GM12872 (cell line): ENCODE data around the gene TMEM175.

ENCODE experiments used
- TF ChIP-seq, protein P1 (sequence below): IDR thresholded peaks from 3 replicates; pipeline ENCODE4 v1.5.1; 2011; ENCODE audit warnings: low read depth, mild to moderate bottlenecking, low read length, moderate library complexity; ENCODE audit not compliant: insufficient read depth

TMEM175 gene

DNA sequence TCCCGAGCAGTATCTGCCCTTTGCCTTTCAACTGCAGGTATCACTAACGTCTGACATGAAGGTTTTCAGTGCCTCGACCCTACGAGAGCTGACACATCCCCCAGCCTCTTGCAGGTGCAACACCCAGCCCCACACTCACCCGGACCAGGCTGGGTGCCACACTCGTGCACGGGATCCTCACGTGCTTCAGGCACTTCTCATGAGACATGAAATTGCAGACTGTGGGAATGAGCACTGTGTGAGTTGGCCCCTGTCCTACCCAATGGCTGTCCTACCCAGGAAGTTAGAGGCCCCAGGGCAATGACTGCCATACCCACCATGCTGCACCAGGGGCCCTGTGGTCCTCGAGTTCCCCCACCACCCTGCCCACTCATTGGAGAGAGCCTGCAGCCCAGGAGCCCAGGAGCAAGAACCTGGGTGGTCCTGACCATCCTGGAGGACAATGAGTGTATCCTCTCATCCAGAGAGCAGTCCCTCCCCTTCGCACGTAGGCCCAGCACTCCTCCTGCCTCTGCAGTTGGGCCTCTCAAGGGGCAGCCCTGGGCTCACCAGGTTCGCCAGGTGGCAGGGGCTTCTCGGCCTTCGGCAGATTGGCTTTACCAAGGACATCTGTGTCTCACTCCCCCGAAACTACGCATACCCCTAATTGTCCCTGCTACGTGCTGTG is 38.7 kb downstream of the TMEM175 start:
- TF ChIP-seq, protein P1, sequence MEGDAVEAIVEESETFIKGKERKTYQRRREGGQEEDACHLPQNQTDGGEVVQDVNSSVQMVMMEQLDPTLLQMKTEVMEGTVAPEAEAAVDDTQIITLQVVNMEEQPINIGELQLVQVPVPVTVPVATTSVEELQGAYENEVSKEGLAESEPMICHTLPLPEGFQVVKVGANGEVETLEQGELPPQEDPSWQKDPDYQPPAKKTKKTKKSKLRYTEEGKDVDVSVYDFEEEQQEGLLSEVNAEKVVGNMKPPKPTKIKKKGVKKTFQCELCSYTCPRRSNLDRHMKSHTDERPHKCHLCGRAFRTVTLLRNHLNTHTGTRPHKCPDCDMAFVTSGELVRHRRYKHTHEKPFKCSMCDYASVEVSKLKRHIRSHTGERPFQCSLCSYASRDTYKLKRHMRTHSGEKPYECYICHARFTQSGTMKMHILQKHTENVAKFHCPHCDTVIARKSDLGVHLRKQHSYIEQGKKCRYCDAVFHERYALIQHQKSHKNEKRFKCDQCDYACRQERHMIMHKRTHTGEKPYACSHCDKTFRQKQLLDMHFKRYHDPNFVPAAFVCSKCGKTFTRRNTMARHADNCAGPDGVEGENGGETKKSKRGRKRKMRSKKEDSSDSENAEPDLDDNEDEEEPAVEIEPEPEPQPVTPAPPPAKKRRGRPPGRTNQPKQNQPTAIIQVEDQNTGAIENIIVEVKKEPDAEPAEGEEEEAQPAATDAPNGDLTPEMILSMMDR = no peak

DNA sequence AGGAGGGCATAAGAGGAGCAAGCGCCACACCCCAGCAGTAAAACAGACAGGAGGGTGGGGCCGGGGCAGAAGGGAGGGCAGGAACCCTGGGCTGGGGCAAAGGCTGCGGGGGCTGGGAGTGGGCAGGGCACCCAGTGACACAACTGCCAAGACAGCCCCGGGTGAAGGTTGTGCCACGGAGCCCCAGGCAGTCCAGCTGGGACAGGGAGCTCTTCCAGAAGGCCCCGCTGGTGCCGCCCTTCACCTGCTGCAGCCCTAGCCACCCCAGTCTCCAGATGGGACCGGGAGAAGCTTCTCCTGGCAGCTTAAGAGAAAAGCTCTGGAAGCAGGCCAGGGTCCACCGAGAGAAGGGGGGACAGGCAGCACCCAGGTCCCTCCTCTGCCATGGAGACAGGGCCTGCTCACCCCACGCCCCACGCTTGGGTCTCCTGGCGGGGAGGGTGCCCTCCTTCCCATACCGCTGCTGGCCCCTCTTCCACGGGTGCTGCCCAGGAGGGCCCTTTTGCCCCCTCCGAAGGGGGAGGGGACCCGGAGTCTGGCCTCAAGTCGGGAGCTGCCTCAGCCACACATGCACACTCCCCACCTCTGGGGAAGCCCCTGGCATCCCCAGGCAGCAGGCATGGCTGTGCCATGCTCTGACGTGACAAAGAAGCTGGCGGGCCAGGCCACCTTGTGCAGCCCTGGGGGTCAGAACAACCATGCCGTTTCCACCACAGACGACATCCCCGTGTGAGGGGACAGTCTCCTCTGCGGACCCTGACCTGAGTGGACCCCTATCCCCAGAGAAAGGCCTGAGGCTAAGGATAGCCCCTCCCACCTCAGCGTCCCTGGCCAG is 39.6 kb downstream of the TMEM175 start:
- TF ChIP-seq, protein P1 = no peak

DNA sequence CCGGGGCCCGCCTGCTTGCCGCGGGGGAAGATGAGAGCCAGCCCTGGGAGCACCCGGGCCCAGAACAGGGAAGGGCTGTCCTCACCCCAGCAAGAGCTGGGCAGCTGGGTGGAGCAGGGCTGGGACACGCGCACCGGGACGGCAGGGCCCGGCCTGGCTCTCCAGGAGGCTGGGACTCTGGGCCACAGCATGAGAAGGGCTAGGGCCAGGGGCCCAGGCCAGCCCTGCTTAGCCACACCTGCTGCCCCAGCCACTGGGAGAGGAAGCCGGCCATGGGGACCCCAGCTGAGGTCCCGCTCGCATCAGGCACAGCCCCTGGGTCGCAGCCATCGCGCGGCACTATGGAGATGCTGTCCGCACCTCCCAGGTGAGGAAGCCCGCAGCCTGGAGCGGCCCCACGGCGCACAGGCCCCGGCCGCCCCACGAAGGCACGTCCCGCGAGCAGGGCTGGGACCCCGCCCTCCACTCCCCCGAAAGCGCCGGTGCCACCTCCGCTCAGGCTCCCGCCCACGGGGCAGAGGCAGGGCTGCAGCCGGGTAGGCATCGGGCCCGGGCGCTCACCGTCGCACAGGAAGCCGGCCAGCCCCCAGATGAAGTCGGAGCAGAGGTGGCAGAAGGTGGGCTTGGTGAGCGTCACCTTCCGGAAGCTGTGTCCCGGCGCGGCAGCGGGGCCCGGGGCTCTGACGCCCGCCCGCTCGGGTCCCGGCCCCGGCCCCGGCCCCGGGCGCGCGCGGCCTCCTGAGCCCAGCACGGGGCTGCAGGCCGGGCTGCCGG is 40.6 kb downstream of the TMEM175 start:
- TF ChIP-seq, protein P1 = no peak

DNA sequence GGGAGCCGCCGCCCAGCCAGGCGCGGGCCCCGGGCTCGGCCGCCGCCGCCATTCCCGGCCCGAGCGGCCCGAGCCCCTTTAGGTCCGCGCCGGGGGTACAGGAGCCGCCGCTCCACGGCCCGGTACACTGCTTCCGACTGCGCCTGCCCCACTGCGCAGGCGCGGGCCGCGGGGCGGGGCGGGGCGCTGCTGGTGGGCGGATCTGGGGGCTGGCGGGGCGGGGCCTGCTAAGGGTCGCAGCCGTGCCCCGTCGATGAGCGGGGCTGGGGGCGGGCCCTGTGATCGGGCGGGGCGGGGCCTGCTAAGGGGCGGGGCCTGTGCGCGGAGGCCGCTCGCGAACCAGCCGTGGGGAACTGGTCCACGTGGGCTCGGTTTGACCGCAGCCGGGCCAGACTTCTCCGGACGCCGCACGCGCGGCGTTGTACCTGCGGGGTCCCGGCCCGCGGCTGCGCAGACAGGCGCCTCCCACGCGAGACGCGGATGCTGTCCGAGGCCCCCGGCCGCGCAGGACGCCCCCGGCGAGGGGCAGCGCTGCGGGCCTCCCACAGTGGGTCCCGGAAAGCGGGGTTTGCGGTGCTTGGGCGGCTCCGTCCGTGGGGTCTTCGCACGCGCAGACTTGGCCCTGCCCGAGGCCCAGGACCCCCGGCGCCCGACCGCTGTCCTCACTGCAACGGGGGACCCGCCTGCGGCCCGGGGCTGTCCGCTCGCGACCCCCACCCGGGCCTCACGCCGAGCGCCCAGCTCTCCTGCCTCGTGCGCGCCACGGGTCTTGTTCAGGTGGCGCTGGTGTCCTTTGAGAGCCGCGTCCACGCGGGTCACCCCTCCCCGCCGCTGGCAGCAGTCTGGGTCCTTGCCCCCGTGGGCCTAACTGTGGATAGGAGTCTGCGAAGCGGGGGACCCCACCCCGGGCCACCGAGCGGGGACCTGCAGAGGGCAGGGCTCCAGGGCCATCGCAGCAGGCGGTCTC is 41.5 kb downstream of the TMEM175 start, which contains the start of gene DGKQ:
Gene DGKQ, minus strand, starts transcription at position 139 of the 967 bp plus-strand sequence. Its CDS starts 87 bp downstream, at position 52.
- TF ChIP-seq, protein P1 = no peak

DNA sequence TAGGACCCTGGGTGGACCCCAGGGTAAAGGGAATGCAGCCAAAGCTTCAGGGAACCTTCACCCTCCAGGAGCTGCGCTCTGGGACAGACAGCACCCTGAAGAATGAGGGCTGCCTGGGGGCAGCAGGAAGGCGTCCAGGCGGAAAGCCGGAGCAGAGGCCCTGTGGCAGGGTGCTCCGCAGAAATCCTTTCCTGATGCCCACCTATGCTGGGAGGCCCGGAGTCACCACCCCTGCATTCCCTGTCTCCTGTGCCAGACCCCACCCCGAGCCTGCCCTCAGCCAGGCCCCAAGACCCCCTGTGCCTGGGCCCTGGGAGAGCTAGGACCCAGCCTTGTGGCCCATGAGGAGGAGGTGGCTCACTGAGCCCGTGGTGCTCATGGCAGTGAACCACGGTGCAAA is 42.4 kb downstream of the TMEM175 start:
- TF ChIP-seq, protein P1 = no peak

DNA sequence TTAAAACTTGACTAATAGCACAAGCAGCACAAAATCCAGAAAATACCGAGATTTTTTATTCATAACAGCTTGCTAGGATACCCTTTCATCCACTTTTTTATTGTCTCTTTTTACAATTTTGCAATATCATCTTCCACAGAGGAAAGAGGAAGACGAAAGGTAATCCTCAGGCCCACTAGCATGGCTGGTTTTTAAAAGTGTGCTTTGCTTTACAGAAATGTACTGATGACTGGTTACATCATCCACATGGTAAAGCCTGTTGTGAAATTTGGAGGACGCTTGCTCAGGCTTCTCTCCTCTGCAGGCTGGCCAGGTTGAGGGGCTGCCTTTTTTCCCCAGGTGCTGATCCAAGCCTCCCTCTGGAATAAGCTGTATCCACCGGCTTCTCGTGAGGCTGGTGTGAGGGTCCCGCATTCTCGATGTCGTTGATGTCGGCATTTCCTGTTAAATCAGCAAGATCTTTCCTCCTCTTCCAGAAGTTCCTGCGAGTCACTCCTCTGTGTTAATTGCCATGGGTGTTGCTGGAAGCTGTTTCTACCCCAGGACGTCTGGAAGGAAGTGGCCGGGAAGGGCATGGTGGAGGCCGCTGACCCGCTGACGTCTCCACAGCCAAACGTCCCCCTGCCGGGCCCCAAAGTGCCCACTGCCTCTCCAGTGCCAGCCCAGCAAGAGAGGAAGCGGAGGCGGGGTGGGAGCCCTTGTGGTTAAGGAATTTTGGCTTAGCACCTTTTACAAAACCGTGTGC is 46.9 kb downstream of the TMEM175 start:
- TF ChIP-seq, protein P1 = no peak
